ENCODE results near the gene MEGF11. TPM values are rescaled to one million over a fixed set of nuclear protein-coding genes. Genes with fewer than 3 reads are reported as not detected.

The MEGF11 gene
- total RNA-seq, 4 donors from 2014 or later = 2.4 to 8.5 (median 4.3) TPM

- Histone ChIP-seq H3K4me3 (no peak overlapping the region), H3K4me1 (no peaks in the 10 kb centered on the region), H3K36me3 (no peaks in the 10 kb centered on the region), H3K9me3 (no peaks in the 10 kb centered on the region), H3K27me3 (peaks cover 53% of the 10 kb centered on the region), H3K27ac (no peak overlapping the region)
- DNase-seq (ENCODE audit: low spot score in 2 of 2) = no peak
- TF ChIP-seq CTCF (IDR thresholded peaks at IDR 0.05) = no peak
- no peak for TF ChIP-seq POLR2A (IDR thresholded peaks at IDR 0.05)
- no peak for TF ChIP-seq EP300 (IDR thresholded peaks at IDR 0.05)
- 50% methylated on average over 3 of the region's 13 CpGs for WGBS
These were observed 289.6 kb downstream of the MEGF11 start for GRCh38 chr15:65963911-65964482.

DNA sequence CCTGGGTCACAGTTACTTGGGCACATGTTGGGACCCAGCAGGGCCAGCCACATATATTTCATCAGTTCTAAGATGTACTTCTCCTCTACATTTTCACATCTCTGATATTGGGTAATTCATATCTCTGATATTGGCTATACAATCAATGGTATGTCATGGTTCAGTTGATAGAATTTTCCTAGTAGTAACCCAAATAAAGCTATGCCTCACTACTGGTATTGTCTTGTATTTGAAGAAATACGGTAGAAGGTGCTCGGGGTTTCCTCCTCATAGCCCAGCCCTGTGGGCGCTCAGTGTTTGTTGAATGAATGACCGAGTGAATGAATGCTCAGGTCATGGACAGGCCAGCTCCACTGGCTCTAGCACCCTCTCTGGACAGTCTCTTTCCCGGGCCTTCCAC is 290.2 kb downstream of the MEGF11 start:
- H3K27me3 ChIP-seq = peaks cover 50% of the 10 kb centered on the region
- TF ChIP-seq POLR2A (IDR thresholded peaks at IDR 0.05) = no peak
- no peak for TF ChIP-seq EP300 (IDR thresholded peaks at IDR 0.05)
- TF ChIP-seq CTCF (IDR thresholded peaks at IDR 0.05) = no peak
- no peak for TF ChIP-seq POLR2AphosphoS5 (IDR thresholded peaks at IDR 0.05)
- 21% methylated on average over 5 of the region's 5 CpGs for WGBS
- H3K27ac ChIP-seq = no peak overlapping the region
- no peaks in the 10 kb centered on the region for H3K36me3 ChIP-seq
- DNase-seq (ENCODE audit: low spot score in 2 of 2) = no peak
- no peaks in the 10 kb centered on the region for H3K4me1 ChIP-seq
- no peaks in the 10 kb centered on the region for H3K9me3 ChIP-seq
- H3K4me3 ChIP-seq = no peak overlapping the region

DNA sequence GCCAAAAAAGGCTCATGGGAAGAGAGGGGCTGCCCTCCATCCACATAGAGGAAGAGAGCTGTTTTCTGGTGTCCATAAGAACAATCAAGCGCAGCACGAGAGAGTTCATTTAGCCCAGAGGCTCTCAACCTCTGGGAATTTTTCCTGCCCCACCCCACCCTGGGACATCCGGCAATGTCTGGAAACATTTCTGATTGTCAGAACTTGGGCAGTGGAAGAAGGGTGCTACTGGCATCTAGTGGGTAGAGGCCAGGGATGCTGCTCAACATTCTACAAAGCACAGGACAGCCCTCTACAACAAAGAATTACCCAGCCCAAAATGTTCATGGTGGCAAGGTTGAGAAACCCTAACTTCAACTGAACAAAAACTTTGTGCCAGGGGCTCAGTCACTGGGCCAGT is 291.4 kb downstream of the MEGF11 start:
- TF ChIP-seq POLR2AphosphoS5 (IDR thresholded peaks at IDR 0.05) (no peak), EP300 (IDR thresholded peaks at IDR 0.05) (no peak), CTCF (IDR thresholded peaks at IDR 0.05) (no peak), POLR2A (IDR thresholded peaks at IDR 0.05) (no peak)
- Histone ChIP-seq H3K9me3 (no peaks in the 10 kb centered on the region), H3K27me3 (peaks cover 47% of the 10 kb centered on the region), H3K36me3 (no peaks in the 10 kb centered on the region), H3K4me3 (no peak overlapping the region), H3K4me1 (no peaks in the 10 kb centered on the region), H3K27ac (no peak overlapping the region)
- WGBS = 32% methylated on average over 3 of the region's 3 CpGs
- no peak for DNase-seq (ENCODE audit: low spot score in 2 of 2)

DNA sequence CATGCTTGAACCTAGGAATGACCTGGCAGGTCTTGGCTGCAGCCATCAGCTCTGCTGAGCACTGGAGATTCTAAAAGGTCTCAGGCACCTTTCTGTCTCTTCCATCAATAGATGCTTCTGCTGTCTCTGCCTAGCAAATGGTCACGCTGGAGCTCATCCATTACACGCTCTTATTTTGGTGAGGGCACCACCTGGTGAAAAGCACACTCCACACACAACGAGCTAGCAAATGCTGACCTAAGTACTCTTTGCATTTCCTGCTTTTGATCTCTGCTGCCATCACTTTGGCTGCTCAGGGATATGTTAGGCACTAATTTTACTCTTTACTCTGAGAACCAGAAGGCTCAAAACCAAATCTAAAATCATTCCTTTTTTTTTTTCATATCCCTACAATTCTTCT is 293.0 kb downstream of the MEGF11 start:
- TF ChIP-seq POLR2A (IDR thresholded peaks at IDR 0.05) (no peak), POLR2AphosphoS5 (IDR thresholded peaks at IDR 0.05) (no peak), CTCF (IDR thresholded peaks at IDR 0.05) (no peak), EP300 (IDR thresholded peaks at IDR 0.05) (no peak)

DNA sequence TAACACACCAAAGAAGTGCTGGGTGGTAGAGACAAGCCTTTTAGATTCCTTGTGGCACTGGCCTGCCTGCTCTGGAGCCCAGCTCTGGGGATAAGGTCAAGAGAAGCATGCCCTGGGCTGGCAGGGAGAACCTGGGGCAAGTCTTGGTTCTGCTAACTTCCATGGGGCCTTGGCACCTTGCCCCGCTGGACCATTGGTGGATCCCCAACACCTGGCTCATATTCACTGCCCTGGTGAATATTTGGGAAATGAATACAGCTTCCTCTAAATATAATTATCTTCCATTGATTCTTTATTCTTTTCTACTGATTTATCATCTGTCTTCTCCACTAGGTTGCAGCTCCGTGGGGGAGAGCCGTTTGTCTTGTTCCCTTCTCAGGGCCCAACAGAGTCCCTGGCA is 294.7 kb downstream of the MEGF11 start:
- no peaks in the 10 kb centered on the region for H3K36me3 ChIP-seq
- DNase-seq (ENCODE audit: low spot score in 2 of 2) = no peak
- H3K9me3 ChIP-seq = no peaks in the 10 kb centered on the region
- H3K4me3 ChIP-seq = no peak overlapping the region
- 60% methylated on average over 3 of the region's 3 CpGs for WGBS
- no peaks in the 10 kb centered on the region for H3K4me1 ChIP-seq
- no peak overlapping the region for H3K27ac ChIP-seq
- peaks cover 26% of the 10 kb centered on the region for H3K27me3 ChIP-seq
- TF ChIP-seq CTCF (IDR thresholded peaks at IDR 0.05) = no peak
- TF ChIP-seq EP300 (IDR thresholded peaks at IDR 0.05) = no peak
- no peak for TF ChIP-seq POLR2A (IDR thresholded peaks at IDR 0.05)
- TF ChIP-seq POLR2AphosphoS5 (IDR thresholded peaks at IDR 0.05) = no peak

More for the DNA sequence above, 293.0 kb downstream of the MEGF11 start:
- no peaks in the 10 kb centered on the region for H3K4me1 ChIP-seq
- 47% methylated on average over 3 of the region's 3 CpGs for whole genome bisulfite sequencing
- DNase-seq (ENCODE audit: low spot score in 2 of 2) = no peak
- H3K27me3 ChIP-seq = peaks cover 39% of the 10 kb centered on the region
- H3K27ac ChIP-seq = no peak overlapping the region
- H3K36me3 ChIP-seq = no peaks in the 10 kb centered on the region
- H3K4me3 ChIP-seq = no peak overlapping the region
- no peaks in the 10 kb centered on the region for H3K9me3 ChIP-seq
